Spleen (tissue), 11 donors: ENCODE results near the gene RAN. TPM values are rescaled to one million over a fixed set of nuclear protein-coding genes. Genes with fewer than 3 reads are reported as not detected.

Experiments used
- polyA plus RNA-seq, 3 donors: library from polyadenylated mRNA; stranded (reverse); fragments of 200-250 nt; gene quantifications; one replicate each; pipeline ENCODE4 v1.2.1, GENCODE V29; 2013
- small RNA-seq, 4 donors: library from RNA; depleted of rRNA; stranded (forward); fragments of <200 nt; gene quantifications; one replicate each; pipeline ENCODE3, GENCODE V24; 2016
- total RNA-seq, 7 donors: library from RNA; depleted of rRNA in 3 of 7; stranded (reverse); fragments of >200 nt in 3 of 7; fragmentation: NEBNext Ultra II Directional in 4 of 7; extraction: Animal tissue kit (Norgen Biotek cat#: 25700) in 4 of 7; gene quantifications; one replicate each; pipeline versions ENCODE4 v1.1.0 to v1.2.1, GENCODE V29; 2016 to 2021
- donor health status: healthy with polysubstance abuse.
- donor health status: DM: no; HTN: no; CAD: no; lungs with moderate emphysema.
- donor health status: DM: no; HTN: no; CAD: no.
- donor health status: Bipolar disorder and iron deficiency.
- donor health status: healthy.
- donor health status: DM: no; HTN: no; CAD: no.
- donor health status: DM: yes; HTN: yes; CAD: no.

RAN gene
- total and polyA plus RNA-seq, 10 donors: 128 to 423 (median 293) TPM

Small RNA genes lying within 50 kb of the gene (small RNA-seq; reads per million reads assigned to genes)
- gene RF00019 (0 reads per million in 4 donors), gene RNU6-1077P (0 reads per million in 4 donors)

Other genes starting within 250 kb of the RAN start
- 1 to 10 TPM in 4 of 7 donors, under 1 TPM in 3; 0.77 to 5.2 (median 2.3) TPM for gene RIMBP2, start 155.8 kb upstream of the RAN start, total RNA-seq
- gene RIMBP2, start 155.8 kb upstream of the RAN start, polyA plus RNA-seq: under 1 TPM; 0.05 to 0.64 (median 0.13) TPM
- gene STX2, start 32.8 kb upstream of the RAN start, total RNA-seq: 10 to 100 TPM; 11.5 to 18.4 (median 15.1) TPM
- gene STX2, start 32.8 kb upstream of the RAN start, polyA plus RNA-seq: 1 to 10 TPM; 7.4 to 9.1 (median 8.6) TPM
- 1 to 10 TPM; 3.4 to 9.7 (median 6.9) TPM for gene ADGRD1, start 81.8 kb downstream of the RAN start, total RNA-seq
- 1 to 10 TPM in 2 of 3 donors, under 1 TPM in 1; 0.89 to 1.5 (median 1.4) TPM for gene ADGRD1, start 81.8 kb downstream of the RAN start, polyA plus RNA-seq